HEK293T (cell line): Measurements from ENCODE around the gene PROM2.

Experiments used
- CTCF ChIA-PET: fragments of 350-600 bp; formaldehyde crosslinking; extraction: SDS; loops from one replicate; lab custom pipeline; 2021; ENCODE audit warnings: antibody characterized with exemption, inconsistent platforms; lab: Yijun Ruan, JAX
- POLR2A ChIA-PET: fragments of 350-600 bp; formaldehyde crosslinking; extraction: SDS; loops from one replicate; lab custom pipeline; 2020; ENCODE audit warnings: antibody characterized with exemption, inconsistent platforms; lab: Yijun Ruan, JAX
- DNase-seq: peaks from one replicate; pipeline ENCODE4 v3.0.0; 2012; ENCODE audit warnings: mixed read lengths; ENCODE audit errors: extremely low spot score
- ARNT ChIP-seq: fragments of 450-650 bp; IDR thresholded peaks from 2 replicates; pipeline ENCODE4 v1.6.1; 2017; ENCODE audit warnings: mild to moderate bottlenecking
- BHLHE40 ChIP-seq: fragments of 450-650 bp; IDR thresholded peaks from 2 replicates; pipeline ENCODE4 v1.6.1; 2016; ENCODE audit warnings: mild to moderate bottlenecking, moderate library complexity, borderline replicate concordance
- CTBP1 ChIP-seq: fragments of 450-650 bp; IDR thresholded peaks from 2 replicates; pipeline ENCODE4 v1.6.1; 2016; ENCODE audit warnings: borderline replicate concordance
- ELF4 ChIP-seq: fragments of 450-650 bp; IDR thresholded peaks from 2 replicates; pipeline ENCODE4 v1.6.1; 2017; ENCODE audit warnings: antibody characterized with exemption
- FOXA1 ChIP-seq: fragments of 450-650 bp; IDR thresholded peaks from 2 replicates; pipeline ENCODE4 v1.6.1; 2016; ENCODE audit warnings: mild to moderate bottlenecking
- FOXK2 ChIP-seq: fragments of 450-650 bp; IDR thresholded peaks from 2 replicates; pipeline ENCODE4 v1.6.1; 2016; ENCODE audit warnings: mild to moderate bottlenecking
- FOXM1 ChIP-seq: fragments of 450-650 bp; IDR thresholded peaks from 2 replicates; pipeline ENCODE4 v1.6.1; 2017; ENCODE audit warnings: mild to moderate bottlenecking, borderline replicate concordance
- HDGF ChIP-seq: fragments of 450-650 bp; IDR thresholded peaks from 2 replicates; pipeline ENCODE4 v1.6.1; 2017; ENCODE audit warnings: antibody characterized with exemption, borderline replicate concordance
- L3MBTL2 ChIP-seq: fragments of 450-650 bp; conservative IDR thresholded peaks from 2 replicates; pipeline ENCODE4 v1.6.1; 2016; ENCODE audit warnings: mild to moderate bottlenecking
- LEF1 ChIP-seq: fragments of 450-650 bp; IDR thresholded peaks from 2 replicates; pipeline ENCODE4 v1.6.1; 2017; ENCODE audit warnings: mild to moderate bottlenecking, borderline replicate concordance
- NFRKB ChIP-seq: fragments of 450-650 bp; IDR thresholded peaks from 2 replicates; pipeline ENCODE4 v1.6.1; 2016; ENCODE audit warnings: mild to moderate bottlenecking, moderate library complexity
- SP1 ChIP-seq: fragments of 450-650 bp; IDR thresholded peaks from 2 replicates; pipeline ENCODE4 v1.6.1; 2017
- SUZ12 ChIP-seq: fragments of 450-650 bp; IDR thresholded peaks from 2 replicates; pipeline ENCODE4 v1.6.1; 2016; ENCODE audit warnings: mild to moderate bottlenecking
- TARDBP ChIP-seq: fragments of 450-650 bp; IDR thresholded peaks from 2 replicates; pipeline ENCODE4 v1.6.1; 2016
- ZNF384 ChIP-seq: fragments of 450-650 bp; IDR thresholded peaks from 2 replicates; pipeline ENCODE4 v1.6.1; 2016

PROM2 gene

DNA sequence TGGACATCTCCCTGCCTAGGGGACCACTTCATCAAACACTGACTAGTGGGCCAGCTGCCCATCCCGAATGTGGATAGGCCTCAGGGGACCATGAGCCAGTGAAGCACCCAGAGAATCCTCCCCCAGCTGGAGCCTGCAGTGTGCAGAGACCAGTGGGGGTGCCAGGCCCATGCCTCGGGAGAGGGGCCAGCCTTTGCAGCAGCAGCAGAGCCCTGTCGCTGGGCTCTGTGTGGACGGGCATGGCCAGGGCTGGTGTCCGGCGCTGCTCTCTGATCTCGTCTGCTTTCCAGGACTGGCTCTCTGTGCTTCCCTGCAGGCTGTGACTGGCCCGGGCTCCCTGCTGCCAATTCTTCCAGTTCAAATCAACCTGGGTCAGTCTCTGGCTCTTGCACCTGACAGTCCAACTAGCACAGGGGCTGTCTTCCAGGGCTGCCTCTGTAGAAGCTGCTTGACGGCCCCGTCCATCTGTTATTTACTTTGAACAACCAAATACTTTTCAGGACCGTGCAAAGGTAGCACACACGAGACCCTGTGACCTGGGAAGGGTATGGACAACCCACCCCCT is 34.3 kb downstream of the PROM2 start:
- CTCF ChIA-PET: interaction anchor here (0.7 kb wide), 1 partner anchor 76 kb away, joined by 3 read pairs; no protein-coding TSS in a partner anchor
- TF ChIP-seq FOXM1: no peak
- TF ChIP-seq CTBP1: no peak
- no peak for TF ChIP-seq ARNT
- no peak for TF ChIP-seq HDGF
- TF ChIP-seq L3MBTL2: no peak
- no peak for TF ChIP-seq BHLHE40
- no peak for TF ChIP-seq LEF1
- no peak for TF ChIP-seq NFRKB
- TF ChIP-seq SUZ12: no peak
- no peak for TF ChIP-seq FOXA1

DNA sequence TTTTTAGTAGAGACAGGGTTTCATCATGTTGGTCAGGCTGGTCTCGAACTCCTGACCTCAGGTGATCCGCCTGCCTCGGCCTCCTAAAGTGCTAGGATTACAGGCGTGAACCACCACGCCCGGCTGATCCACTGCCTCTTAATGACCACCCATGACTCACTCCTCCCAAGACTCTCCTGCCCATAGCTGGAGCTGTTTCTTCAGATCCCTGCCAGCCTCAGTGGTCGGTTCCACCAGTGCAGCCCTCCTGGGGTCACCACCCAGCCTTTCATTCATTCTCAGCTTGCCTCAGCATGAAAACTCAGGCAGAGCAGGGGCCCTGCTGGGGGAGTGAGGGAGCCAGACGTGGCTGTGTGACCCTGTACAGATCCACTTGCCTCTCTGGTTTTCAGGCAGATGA is 35.4 kb downstream of the PROM2 start:
- TF ChIP-seq SUZ12 (no peak), LEF1 (no peak)
- POLR2A ChIA-PET: no interaction called here
- CTCF ChIA-PET: interaction anchor here (0.7 kb wide), 1 partner anchor 235 kb away, joined by 6 read pairs; no protein-coding TSS in a partner anchor
- no peak for DNase-seq

More for the DNA sequence above, 34.3 kb downstream of the PROM2 start:
- POLR2A ChIA-PET: interaction anchor here (1.3 kb wide), 1 partner anchor 9 kb away, joined by 4 read pairs; no protein-coding TSS in a partner anchor
- DNase-seq: no peak

DNA sequence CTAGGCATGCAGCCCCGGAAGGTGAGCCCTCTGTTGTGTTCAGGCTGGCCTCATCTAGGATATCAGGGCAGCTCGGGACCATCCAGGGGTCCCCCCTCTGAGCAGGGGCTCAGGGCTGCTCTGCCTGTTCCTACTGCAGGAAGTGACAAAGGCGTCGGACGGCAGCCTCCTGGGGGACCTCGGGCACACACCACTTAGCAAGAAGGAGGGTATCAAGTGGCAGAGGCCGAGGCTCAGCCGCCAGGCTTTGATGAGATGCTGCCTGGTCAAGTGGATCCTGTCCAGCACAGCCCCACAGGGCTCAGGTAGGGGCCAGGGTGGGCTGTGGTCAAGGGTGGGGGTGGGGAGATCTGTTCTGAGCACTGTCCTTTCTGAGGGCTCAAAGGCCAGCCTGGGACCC is 36.0 kb downstream of the PROM2 start:
- ChIA-PET CTCF (no interaction called here), POLR2A (no interaction called here)
- TF ChIP-seq FOXA1 (no peak), SP1 (no peak), ELF4 (no peak), CTBP1 (no peak), LEF1 (no peak), TARDBP (no peak), FOXM1 (no peak), HDGF (no peak), SUZ12 (no peak), BHLHE40 (no peak), ARNT (no peak), NFRKB (no peak), L3MBTL2 (no peak)
- DNase-seq: no peak

DNA sequence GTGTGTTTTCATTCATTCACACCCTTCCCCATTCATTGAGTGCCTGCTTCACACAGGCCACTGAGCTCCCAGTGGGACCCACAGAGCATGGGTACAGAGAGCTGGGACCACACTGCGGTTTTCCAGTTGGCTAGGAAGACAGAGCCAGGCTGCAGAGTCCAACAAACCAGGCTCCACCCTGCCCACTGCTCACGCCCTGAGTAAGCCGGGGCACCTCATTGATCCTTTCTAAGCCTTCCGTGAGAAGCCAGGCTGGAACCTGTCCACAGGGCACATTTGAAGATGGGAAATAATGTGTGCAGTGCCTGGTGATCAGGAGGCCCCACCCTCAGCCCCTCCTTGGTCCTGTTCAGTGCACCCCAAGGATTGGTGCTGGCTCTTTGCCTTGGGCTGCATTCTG is 36.4 kb downstream of the PROM2 start:
- ChIA-PET POLR2A (no interaction called here), CTCF (interaction anchor here (3.0 kb wide), 1 partner anchor 79 kb away, joined by 13 read pairs; no protein-coding TSS in a partner anchor)
- no peak for TF ChIP-seq FOXA1
- TF ChIP-seq HDGF: no peak
- no peak for TF ChIP-seq FOXM1
- no peak for TF ChIP-seq BHLHE40
- TF ChIP-seq ZNF384: no peak
- no peak for TF ChIP-seq TARDBP
- no peak for DNase-seq

DNA sequence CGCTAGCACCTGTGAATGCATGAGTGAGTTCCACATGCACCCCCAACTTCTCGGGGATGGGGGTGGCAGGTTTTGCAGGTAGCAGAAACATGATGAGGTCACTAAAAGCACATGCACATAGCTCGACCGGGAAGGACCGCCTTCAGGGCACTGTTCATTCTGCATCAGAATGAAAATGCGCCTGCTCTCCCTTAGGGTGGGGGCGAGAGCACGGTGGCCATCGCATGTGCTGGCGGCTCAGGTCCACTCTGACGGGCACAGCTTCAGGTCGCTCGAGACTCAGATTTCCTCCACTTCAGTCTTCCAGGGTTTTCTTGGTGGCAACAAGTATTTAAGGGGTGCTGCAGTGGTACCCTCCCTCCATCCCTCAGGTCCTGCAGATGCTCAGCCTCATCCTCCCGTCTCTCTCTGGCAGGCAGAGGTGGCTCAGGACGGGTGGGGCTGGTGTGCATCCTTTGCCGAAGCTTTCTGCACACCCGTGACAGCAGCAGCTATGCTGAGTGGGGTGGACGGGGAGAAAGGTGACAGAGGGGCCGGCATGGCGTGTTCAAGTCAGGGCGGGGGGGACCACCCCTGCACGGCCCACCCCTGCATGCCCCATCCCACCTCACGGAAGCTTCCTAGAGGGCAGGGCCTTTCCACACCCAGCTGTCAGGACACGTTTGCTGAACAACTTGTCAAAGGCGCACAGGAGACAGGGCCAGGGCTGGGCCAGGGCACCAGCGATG is 37.7 kb downstream of the PROM2 start:
- no peak for TF ChIP-seq SP1
- TF ChIP-seq BHLHE40: no peak
- TF ChIP-seq ZNF384: no peak
- TF ChIP-seq CTBP1: no peak
- TF ChIP-seq NFRKB: no peak
- TF ChIP-seq HDGF: no peak
- POLR2A ChIA-PET: no interaction called here
- DNase-seq: no peak
- CTCF ChIA-PET: interaction anchor here (3.0 kb wide), 1 partner anchor 80 kb away, joined by 13 read pairs; no protein-coding TSS in a partner anchor

DNA sequence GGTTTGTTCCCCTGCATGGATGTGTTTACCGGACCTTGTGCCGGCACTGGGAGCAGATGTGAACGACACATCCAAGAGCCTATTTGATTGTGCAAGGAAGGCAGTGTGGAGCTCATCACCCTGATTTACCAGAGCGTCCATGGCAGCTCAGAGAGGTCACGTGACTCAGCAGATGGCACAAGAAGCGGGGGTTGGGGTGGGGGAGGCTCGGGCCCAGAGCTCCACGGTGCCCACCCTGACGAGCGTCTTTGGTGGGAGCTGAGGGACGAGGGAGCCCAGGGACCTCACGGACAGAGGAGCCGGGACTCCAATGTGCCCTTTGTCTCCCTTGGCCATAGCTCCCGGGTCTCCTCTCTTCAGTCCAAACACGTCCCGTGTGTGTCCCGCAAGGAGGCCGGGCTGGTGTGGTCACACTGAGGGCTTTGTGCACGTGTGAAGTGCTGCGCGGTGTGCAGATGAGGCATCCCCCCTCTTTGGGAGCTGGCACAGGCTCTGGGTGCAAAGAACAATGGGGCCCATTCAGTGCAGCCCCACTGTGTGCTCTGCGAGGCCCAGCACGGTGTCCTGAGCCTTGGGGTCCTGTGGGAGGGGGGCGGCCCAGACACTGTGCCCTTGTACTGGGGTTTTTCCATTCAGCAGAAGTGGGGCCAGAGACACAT is 38.4 kb downstream of the PROM2 start:
- CTCF ChIA-PET: interaction anchor here (0.6 to 3.0 kb wide), 2 partner anchors 32 to 81 kb away, joined by 3 to 13 read pairs; no protein-coding TSS in a partner anchor
- TF ChIP-seq BHLHE40 (no peak), ZNF384 (no peak), FOXK2 (no peak), FOXM1 (no peak), HDGF (no peak)
- DNase-seq: no peak
- POLR2A ChIA-PET: no interaction called here

DNA sequence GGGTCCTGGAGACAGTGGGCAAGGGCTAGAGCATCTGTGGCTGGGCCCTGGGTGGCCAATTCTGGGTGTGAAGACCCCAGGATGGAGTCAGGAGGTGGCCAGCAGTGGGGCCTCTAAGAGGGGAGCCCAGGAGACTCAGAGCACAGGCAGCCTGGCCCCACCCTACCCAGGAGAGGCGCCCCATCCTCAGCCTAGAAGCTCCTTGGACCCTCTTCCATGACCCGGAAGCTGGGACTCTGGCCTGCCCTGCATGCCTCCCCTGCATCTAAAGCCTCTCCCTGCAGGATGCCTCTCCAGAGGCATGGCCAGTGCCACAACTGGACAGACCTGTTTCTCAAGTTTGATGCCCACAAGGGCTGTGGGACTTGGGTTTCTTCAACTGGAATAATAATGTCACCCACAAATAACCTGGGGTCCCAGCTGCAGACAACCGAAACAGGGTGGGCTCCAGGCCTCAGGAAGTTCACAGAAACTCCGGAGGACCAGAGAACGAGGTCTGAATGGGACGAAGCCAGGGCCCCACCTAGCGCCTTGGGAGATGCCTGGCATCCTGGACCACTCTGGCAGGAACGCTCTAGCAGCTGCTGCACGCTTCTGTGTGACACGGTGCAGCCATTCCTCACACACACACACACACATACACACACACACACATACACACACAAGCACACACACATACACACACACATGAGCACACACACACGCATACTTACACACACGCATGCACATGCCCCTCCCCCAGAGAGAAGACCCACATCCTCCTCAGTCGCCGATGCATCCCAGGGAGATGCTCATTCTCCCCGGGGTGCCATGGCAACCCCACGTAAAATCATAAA is 39.3 kb downstream of the PROM2 start:
- POLR2A ChIA-PET: no interaction called here

More for the DNA sequence above, 39.3 kb downstream of the PROM2 start:
- TF ChIP-seq L3MBTL2 (no peak), FOXM1 (no peak), CTBP1 (no peak), FOXK2 (no peak), SUZ12 (no peak), HDGF (no peak), TARDBP (no peak), ELF4 (no peak), NFRKB (no peak), SP1 (no peak), ARNT (no peak), ZNF384 (no peak), FOXA1 (no peak), BHLHE40 (no peak)
- no peak for DNase-seq
- CTCF ChIA-PET: interaction anchor here (0.6 to 3.0 kb wide), 2 partner anchors 32 to 82 kb away, joined by 3 to 13 read pairs; no protein-coding TSS in a partner anchor
